HepG2 (cell line): ENCODE measurements around the gene ZNFX1.

Experiments used
- ARNT ChIP-seq: fragments of 450-650 bp; IDR thresholded peaks from 2 replicates; pipeline ENCODE4 v1.6.1; 2017
- JUNB ChIP-seq: sonication (generic); formaldehyde crosslinking; IDR thresholded peaks from 2 replicates; pipeline ENCODE4 v1.8.0; 2022; ENCODE audit warnings: missing genetic modification reagents, mild to moderate bottlenecking, borderline replicate concordance
- KAT2B ChIP-seq: fragments of 150-350 bp; IDR thresholded peaks from 2 replicates; pipeline ENCODE4 v1.6.1; 2014; ENCODE audit warnings: low read depth, low read length, borderline replicate concordance
- KDM1A ChIP-seq: IDR thresholded peaks from 2 replicates; pipeline ENCODE4 v1.6.1; 2016; ENCODE audit warnings: missing compliant biosample characterization
- NFE2L1 ChIP-seq: sonication (generic); formaldehyde crosslinking; IDR thresholded peaks from 2 replicates; pipeline ENCODE4 v1.4.0; 2020; ENCODE audit warnings: missing genetic modification reagents, mild to moderate bottlenecking, borderline replicate concordance
- PAX8 ChIP-seq: sonication (generic); formaldehyde crosslinking; IDR thresholded peaks from 2 replicates; pipeline ENCODE4 v1.8.0; 2022; ENCODE audit warnings: mild to moderate bottlenecking, missing genetic modification reagents, borderline replicate concordance
- POLR2A ChIP-seq, 2 experiments: IDR thresholded peaks; 2 replicates each; pipeline ENCODE4 v1.6.1; 2011; ENCODE audit warnings: low read depth in 2 of 2, low read length in 2 of 2, mild to moderate bottlenecking in 1 of 2, moderate library complexity in 1 of 2; ENCODE audit not compliant: insufficient read depth in 1 of 2
- RXRB ChIP-seq: IDR thresholded peaks from 2 replicates; pipeline ENCODE4 v1.6.1; 2016; ENCODE audit warnings: borderline replicate concordance, missing genetic modification reagents, missing compliant biosample characterization
- TAF1 ChIP-seq: sonication (generic); formaldehyde crosslinking; IDR thresholded peaks from 2 replicates; pipeline ENCODE4 v1.4.0; 2020; ENCODE audit warnings: missing genetic modification reagents
- ZNF354B ChIP-seq: sonication (generic); formaldehyde crosslinking; IDR thresholded peaks from 2 replicates; pipeline ENCODE4 v1.8.0; 2022; ENCODE audit warnings: mild to moderate bottlenecking, missing genetic modification reagents
- ZZZ3 ChIP-seq: sonication (generic); formaldehyde crosslinking; IDR thresholded peaks from 2 replicates; pipeline ENCODE4 v1.4.0; 2020; ENCODE audit warnings: missing genetic modification reagents, mild to moderate bottlenecking, borderline replicate concordance

GRCh38 chr20:49234831-49235230 lies 43.0 kb downstream of the ZNFX1 start:
- no peak for TF ChIP-seq KAT2B
- no peak for TF ChIP-seq ZZZ3
- TF ChIP-seq KDM1A (CRISPR knock-in tag) = no peak
- no peak for TF ChIP-seq JUNB (CRISPR knock-in tag)
- no peak for TF ChIP-seq ZNF354B
- TF ChIP-seq PAX8 (CRISPR knock-in tag) = no peak
- no peak for TF ChIP-seq RXRB
- TF ChIP-seq ARNT = no peak
- TF ChIP-seq NFE2L1 (CRISPR knock-in tag) = no peak
- TF ChIP-seq TAF1 (CRISPR knock-in tag) = no peak
- TF ChIP-seq POLR2A (IDR thresholded peaks at IDR 0.05; ENCODE audit: insufficient read depth in 1 of 2, low read depth in 2 of 2, low read length in 2 of 2) = no peak
